ENCODE results near the gene SPTY2D1. TPM values are rescaled to one million over a fixed set of nuclear protein-coding genes. Genes with fewer than 3 reads are reported as not detected.
"Not testable (repeated sequence)": the region's sequence is repeated elsewhere in the genome, so short reads cannot be mapped to it uniquely, and the experiment has no call there.

Gene SPTY2D1
- total and polyA plus RNA-seq, 5 experiments from 2014 or later: 4.7 to 20.1 (median 11.0) TPM

- Mint-ChIP-seq H3K9me3 (no peaks in the 10 kb centered on the region), H3K4me1 (peaks cover 17 to 48% (median 45%) of the 10 kb centered on the region in 4 donors), H3K27me3 (no peaks in the 10 kb centered on the region), H3K27ac (peak overlapping the region in 4 of 10 donors; percentile 27 to 72 (median 38)), H3K4me3 (no peak overlapping the region), H3K36me3 (peaks cover 6 to 54% (median 23%) of the 10 kb centered on the region in 3 donors)
- POLR2A ChIA-PET: no interaction called here
- DNase-seq: no peak
- no peak for ATAC-seq
These were observed 18.3 kb downstream of the SPTY2D1 start for GRCh38 chr11:18615628-18616392.

- Mint-ChIP-seq H3K4me1 (peaks cover 16 to 45% (median 42%) of the 10 kb centered on the region in 4 donors), H3K4me3 (no peak overlapping the region), H3K27me3 (no peaks in the 10 kb centered on the region), H3K36me3 (peaks cover 6 to 63% (median 25%) of the 10 kb centered on the region in 3 donors), H3K9me3 (no peaks in the 10 kb centered on the region), H3K27ac (no peak overlapping the region)
- ATAC-seq (no peak), DNase-seq (no peak)
- POLR2A ChIA-PET: interaction anchor here (1.3 kb wide), 1 partner anchor 14 kb away, joined by 4 read pairs; no protein-coding TSS in a partner anchor
These were observed 19.5 kb downstream of the SPTY2D1 start for GRCh38 chr11:18614667-18615066.

- H3K4me3 Mint-ChIP-seq: no peak overlapping the region
- POLR2A ChIA-PET: no interaction called here
- H3K9me3 Mint-ChIP-seq: no peaks in the 10 kb centered on the region
- H3K36me3 Mint-ChIP-seq: peaks cover 6 to 80% (median 30%) of the 10 kb centered on the region in 3 donors
- H3K27me3 Mint-ChIP-seq: no peaks in the 10 kb centered on the region
- H3K27ac Mint-ChIP-seq: peak overlapping the region in 2 of 10 donors; percentile 43 to 55
- peaks cover 8 to 25% (median 21%) of the 10 kb centered on the region in 4 donors for H3K4me1 Mint-ChIP-seq
- DNase-seq: no peak
- ATAC-seq: no peak
These were observed 21.7 kb downstream of the SPTY2D1 start for GRCh38 chr11:18612394-18612793.

GRCh38 chr11:18611196-18611595 lies 22.9 kb downstream of the SPTY2D1 start:
- H3K9me3 Mint-ChIP-seq: no peaks in the 10 kb centered on the region
- DNase-seq (no peak), ATAC-seq (no peak)
- H3K27me3 Mint-ChIP-seq: no peaks in the 10 kb centered on the region
- peaks cover 6 to 79% (median 33%) of the 10 kb centered on the region in 3 donors for H3K36me3 Mint-ChIP-seq
- H3K4me3 Mint-ChIP-seq: no peak overlapping the region
- peaks cover 8 to 20% (median 10%) of the 10 kb centered on the region in 4 donors for H3K4me1 Mint-ChIP-seq
- POLR2A ChIA-PET: no interaction called here
- no peak overlapping the region for H3K27ac Mint-ChIP-seq

GRCh38 chr11:18608376-18608775 lies 25.8 kb downstream of the SPTY2D1 start:
- ATAC-seq: no peak
- POLR2A ChIA-PET: no interaction called here

GRCh38 chr11:18600915-18601569 lies 33.1 kb downstream of the SPTY2D1 start:
- H3K27ac Mint-ChIP-seq: no peak overlapping the region
- DNase-seq (no peak), ATAC-seq (no peak)
- no peaks in the 10 kb centered on the region for H3K4me1 Mint-ChIP-seq
- H3K4me3 Mint-ChIP-seq: no peak overlapping the region
- no peaks in the 10 kb centered on the region for H3K9me3 Mint-ChIP-seq
- H3K27me3 Mint-ChIP-seq: no peaks in the 10 kb centered on the region
- POLR2A ChIA-PET: interaction anchor here (0.6 kb wide), 1 partner anchor 107 kb away, joined by 5 read pairs; no protein-coding TSS in a partner anchor
- peaks cover 0 to 3% (median 0%) of the 10 kb centered on the region in 3 donors for H3K36me3 Mint-ChIP-seq

More at GRCh38 chr11:18608376-18608775, 25.8 kb downstream of the SPTY2D1 start:
- peaks cover 0 to 3% (median under 1%) of the 10 kb centered on the region in 4 donors for H3K4me1 Mint-ChIP-seq
- no peaks in the 10 kb centered on the region for H3K9me3 Mint-ChIP-seq
- peaks cover 0 to 55% (median 15%) of the 10 kb centered on the region in 3 donors for H3K36me3 Mint-ChIP-seq
- H3K27me3 Mint-ChIP-seq: no peaks in the 10 kb centered on the region
- DNase-seq: no peak
- H3K27ac Mint-ChIP-seq: no peak overlapping the region
- H3K4me3 Mint-ChIP-seq: no peak overlapping the region

GRCh38 chr11:18599739-18600230 lies 34.4 kb downstream of the SPTY2D1 start, which contains the start of gene MISFA:
MISFA (plus strand) TSS chr11:18599789; CDS start chr11:18599929, 140 bp downstream.
- ATAC-seq: no peak
- Mint-ChIP-seq H3K27ac (no peak within 1 kb of the TSS), H3K36me3 (no peaks in the 10 kb centered on the region), H3K9me3 (no peaks in the 10 kb centered on the region), H3K27me3 (no peaks in the 10 kb centered on the region), H3K4me1 (no peaks in the 10 kb centered on the region), H3K4me3 (no peak within 1 kb of the TSS)
- POLR2A ChIA-PET: no interaction called here
- no peak for DNase-seq

GRCh38 chr11:18594999-18595749 lies 39.0 kb downstream of the SPTY2D1 start:
- peak overlapping the region in 1 of 10 donors; percentile 43 for H3K27ac Mint-ChIP-seq
- H3K27me3 Mint-ChIP-seq: no peaks in the 10 kb centered on the region
- ATAC-seq: no peak
- H3K4me3 Mint-ChIP-seq: no peak overlapping the region
- POLR2A ChIA-PET: interaction anchor here (0.6 kb wide), 1 partner anchor 84 kb away, joined by 3 read pairs; no protein-coding TSS in a partner anchor
- peaks cover 0 to 10% (median 4%) of the 10 kb centered on the region in 4 donors for H3K4me1 Mint-ChIP-seq
- H3K36me3 Mint-ChIP-seq: no peaks in the 10 kb centered on the region
- H3K9me3 Mint-ChIP-seq: no peaks in the 10 kb centered on the region
- DNase-seq: no peak

GRCh38 chr11:18594088-18594487 lies 40.1 kb downstream of the SPTY2D1 start:
- H3K4me1 Mint-ChIP-seq: peaks cover 0 to 12% (median 5%) of the 10 kb centered on the region in 4 donors
- not testable (repeated sequence) for DNase-seq, ATAC-seq, H3K36me3 Mint-ChIP-seq, H3K27me3 Mint-ChIP-seq, H3K27ac Mint-ChIP-seq, H3K4me3 Mint-ChIP-seq, H3K9me3 Mint-ChIP-seq
- POLR2A ChIA-PET: interaction anchor here (1.3 kb wide), 1 partner anchor 24 kb away, joined by 4 read pairs; no protein-coding TSS in a partner anchor

GRCh38 chr11:18590571-18590970 lies 43.6 kb downstream of the SPTY2D1 start:
- DNase-seq (no peak), ATAC-seq (no peak)
- Mint-ChIP-seq H3K27me3 (no peaks in the 10 kb centered on the region), H3K4me1 (peaks cover 0 to 12% (median 5%) of the 10 kb centered on the region in 4 donors), H3K36me3 (no peaks in the 10 kb centered on the region), H3K4me3 (peak overlapping the region in 1 of 10 donors; percentile 34), H3K9me3 (no peaks in the 10 kb centered on the region), H3K27ac (peak overlapping the region in 6 of 10 donors; percentile 24 to 76 (median 52))
- POLR2A ChIA-PET: no interaction called here

- no peaks in the 10 kb centered on the region for H3K27me3 Mint-ChIP-seq
- POLR2A ChIA-PET: interaction anchor here (1.0 to 1.8 kb wide), 5 partner anchors 42 to 139 kb away, joined by 3 to 14 read pairs (median 5); partner anchors contain the start of genes SPTY2D1 and TSG101
- ATAC-seq: peak; percentile 46 to 61
- H3K9me3 Mint-ChIP-seq: no peaks in the 10 kb centered on the region
- H3K4me1 Mint-ChIP-seq: peaks cover 0 to 12% (median 5%) of the 10 kb centered on the region in 4 donors
- H3K4me3 Mint-ChIP-seq: no peak within 1 kb of the TSS
- peak in 9 of 10 donors; percentile 21 to 66 (median 38) for DNase-seq
- no peaks in the 10 kb centered on the region for H3K36me3 Mint-ChIP-seq
- no peak within 1 kb of the TSS for H3K27ac Mint-ChIP-seq
These were observed 45.6 kb downstream of the SPTY2D1 start, which contains the start of gene UEVLD for GRCh38 chr11:18588297-18589252. UEVLD (minus strand) TSS chr11:18588734; CDS start chr11:18588654, 80 bp downstream.
